ENCODE measurements around the gene EFCAB11.
A peak's percentile ranks its signal among the peaks of the same experiment; 100 is the strongest.

Gene EFCAB11

DNA sequence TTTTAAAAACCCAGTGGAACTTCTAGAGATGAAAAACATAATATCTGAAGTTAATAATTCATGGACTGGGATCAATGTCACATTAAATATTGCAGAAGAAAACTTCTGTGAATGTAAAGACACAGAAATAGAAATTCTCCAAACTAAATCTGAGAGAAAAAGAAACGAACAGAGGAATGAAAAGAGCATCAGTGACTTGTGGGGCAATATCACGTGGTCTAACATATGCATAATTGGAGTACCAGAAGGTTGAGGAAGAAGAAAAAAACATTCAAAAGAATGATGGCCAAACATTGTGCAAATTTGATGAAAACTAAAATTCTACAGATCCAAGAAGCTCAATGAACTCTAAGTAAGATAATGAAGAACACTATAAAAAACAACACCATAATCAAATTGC is 130.8 kb downstream of the EFCAB11 start:
- H3K9ac ChIP-seq (ENCODE audit: low read depth, low read length): no peak overlapping the region
- 0 out of 2 replicates have a peak, but pooled peaks cover 2% of the 10 kb centered on the region for H3K9me3 ChIP-seq (ENCODE audit: control insufficient read depth, insufficient read depth, low read length)

DNA sequence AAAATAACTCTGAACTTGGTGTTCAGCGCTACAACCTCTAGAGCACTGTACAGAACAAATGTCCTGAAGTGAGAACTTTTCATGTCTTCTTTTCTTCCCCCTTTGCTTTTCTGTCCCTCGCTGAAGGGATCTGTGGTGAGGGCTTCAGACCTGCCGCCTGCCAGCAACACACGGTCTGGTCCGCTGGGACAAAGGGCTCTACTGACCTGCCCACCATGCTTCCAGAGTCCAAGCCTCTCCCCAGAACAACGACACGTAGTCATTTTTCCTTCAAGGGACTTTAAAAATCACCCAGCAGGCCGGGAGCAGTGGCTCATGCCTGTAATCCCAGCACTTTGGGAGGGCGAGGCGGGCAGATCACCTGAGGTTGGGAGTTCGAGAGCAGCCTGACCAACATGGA is 140.4 kb downstream of the EFCAB11 start:
- Histone ChIP-seq H3K36me3 (ENCODE audit: insufficient read depth, low read length) (no peaks in the 10 kb centered on the region), H3K9ac (ENCODE audit: low read depth, low read length) (peak overlapping the region; percentile 20; the same call in 1 of the 2 replicates), H3K4me1 (ENCODE audit: insufficient read depth, low read length) (no peaks in the 10 kb centered on the region), H3K9me3 (ENCODE audit: control insufficient read depth, insufficient read depth, low read length) (no peaks in the 10 kb centered on the region)

More for the DNA sequence above, 130.8 kb downstream of the EFCAB11 start:
- peaks cover 7% of the 10 kb centered on the region for H3K4me1 ChIP-seq (ENCODE audit: insufficient read depth, low read length)
- no peaks in the 10 kb centered on the region for H3K36me3 ChIP-seq (ENCODE audit: insufficient read depth, low read length)

DNA sequence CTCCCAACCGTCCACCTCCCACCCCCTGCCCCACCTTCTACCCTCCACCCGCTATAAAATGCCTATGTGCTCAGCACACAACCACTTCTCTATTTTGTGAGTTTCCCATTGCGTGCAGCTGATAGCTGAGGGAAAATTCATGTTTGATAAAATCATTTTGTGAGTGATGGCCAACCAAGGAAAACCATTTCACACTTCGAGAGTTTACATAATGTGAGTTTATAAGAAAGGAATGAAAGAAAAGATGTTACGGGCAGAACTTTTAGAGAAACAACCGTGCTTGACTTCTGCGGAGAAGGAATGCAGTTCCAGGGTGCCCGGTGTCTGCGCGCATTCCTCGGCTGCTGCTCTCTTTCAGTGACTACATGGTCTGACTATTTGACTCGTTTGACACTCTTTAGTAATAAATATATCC is 140.9 kb downstream of the EFCAB11 start:
- Histone ChIP-seq H3K4me1 (ENCODE audit: insufficient read depth, low read length) (no peaks in the 10 kb centered on the region), H3K36me3 (ENCODE audit: insufficient read depth, low read length) (no peaks in the 10 kb centered on the region), H3K9me3 (ENCODE audit: control insufficient read depth, insufficient read depth, low read length) (no peaks in the 10 kb centered on the region), H3K9ac (ENCODE audit: low read depth, low read length) (peak overlapping the region; percentile 20; the same call in 1 of the 2 replicates)

DNA sequence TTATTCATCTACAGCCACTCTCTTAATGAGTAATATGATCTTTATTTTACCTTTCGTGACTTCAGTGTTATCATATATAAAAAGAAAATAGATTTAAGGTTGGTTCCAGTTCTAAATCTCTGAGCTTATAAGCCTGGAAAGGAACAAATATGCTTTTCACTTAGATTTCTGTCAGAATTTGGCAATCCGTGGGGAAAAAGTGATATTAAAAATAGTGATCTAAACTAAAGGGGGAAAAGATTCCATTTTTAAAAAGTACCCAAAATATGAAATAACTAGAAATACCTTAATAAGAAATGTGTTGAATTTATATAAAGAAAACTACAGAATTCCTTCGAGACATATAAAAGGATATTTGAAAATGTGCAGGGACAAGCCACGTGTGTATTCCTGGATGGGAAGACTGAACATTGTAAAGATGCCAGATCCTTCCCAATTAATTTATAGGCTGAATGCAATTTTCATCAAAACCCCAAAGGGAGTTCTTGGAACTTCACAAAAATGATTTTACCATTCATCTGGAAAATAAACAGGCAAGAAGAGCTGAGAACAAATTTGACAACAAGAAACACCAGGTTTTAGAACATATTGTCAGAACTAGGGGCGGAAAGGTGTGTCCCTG is 142.5 kb downstream of the EFCAB11 start:
- Histone ChIP-seq H3K9ac (ENCODE audit: low read depth, low read length) (no peak overlapping the region), H3K4me1 (ENCODE audit: insufficient read depth, low read length) (no peaks in the 10 kb centered on the region), H3K9me3 (ENCODE audit: control insufficient read depth, insufficient read depth, low read length) (no peaks in the 10 kb centered on the region), H3K36me3 (ENCODE audit: insufficient read depth, low read length) (no peaks in the 10 kb centered on the region)

DNA sequence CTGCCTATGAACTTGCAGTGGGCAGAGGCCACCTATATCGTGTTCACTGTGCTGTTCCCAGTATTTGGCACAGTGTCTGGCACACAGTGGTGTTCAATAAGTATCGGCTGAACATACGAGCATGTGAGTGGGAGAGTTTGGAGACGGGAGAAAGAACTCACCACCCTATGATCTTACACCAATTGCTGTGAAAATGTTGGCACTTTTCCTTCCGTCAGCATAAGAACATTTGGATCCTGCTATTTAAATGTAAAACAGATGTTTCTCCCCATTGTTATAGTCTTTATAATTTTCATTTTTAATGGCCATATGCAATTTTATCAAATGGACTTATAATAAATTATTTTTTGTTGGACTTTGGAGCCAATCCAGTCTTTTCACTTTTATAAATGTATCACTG is 144.4 kb downstream of the EFCAB11 start:
- Histone ChIP-seq H3K9me3 (ENCODE audit: control insufficient read depth, insufficient read depth, low read length) (no peaks in the 10 kb centered on the region), H3K36me3 (ENCODE audit: insufficient read depth, low read length) (no peaks in the 10 kb centered on the region), H3K4me1 (ENCODE audit: insufficient read depth, low read length) (no peaks in the 10 kb centered on the region)

DNA sequence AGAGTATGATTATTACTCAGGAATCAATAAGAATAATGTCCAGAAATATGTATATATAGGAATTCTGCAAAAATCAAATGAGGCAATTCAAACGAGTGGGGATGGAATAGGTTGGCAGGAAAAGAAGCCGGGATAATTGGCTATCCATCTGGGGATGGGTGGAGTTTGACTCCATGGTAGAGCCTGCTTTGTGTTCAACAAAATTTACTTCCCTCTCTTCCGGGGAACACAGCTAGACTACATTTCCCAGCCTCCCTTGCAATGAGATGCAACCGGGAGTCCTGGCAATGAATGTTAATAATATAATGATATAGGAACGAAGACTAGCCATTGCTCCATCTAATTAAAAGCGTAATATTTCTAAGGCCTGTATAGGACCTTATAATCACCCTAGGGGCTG is 146.6 kb downstream of the EFCAB11 start:
- H3K4me1 ChIP-seq (ENCODE audit: insufficient read depth, low read length): no peaks in the 10 kb centered on the region
- no peak overlapping the region for H3K9ac ChIP-seq (ENCODE audit: low read depth, low read length)
- H3K9me3 ChIP-seq (ENCODE audit: control insufficient read depth, insufficient read depth, low read length): no peaks in the 10 kb centered on the region
- H3K36me3 ChIP-seq (ENCODE audit: insufficient read depth, low read length): no peaks in the 10 kb centered on the region

More for the DNA sequence above, 144.4 kb downstream of the EFCAB11 start:
- no peak overlapping the region for H3K9ac ChIP-seq (ENCODE audit: low read depth, low read length)

DNA sequence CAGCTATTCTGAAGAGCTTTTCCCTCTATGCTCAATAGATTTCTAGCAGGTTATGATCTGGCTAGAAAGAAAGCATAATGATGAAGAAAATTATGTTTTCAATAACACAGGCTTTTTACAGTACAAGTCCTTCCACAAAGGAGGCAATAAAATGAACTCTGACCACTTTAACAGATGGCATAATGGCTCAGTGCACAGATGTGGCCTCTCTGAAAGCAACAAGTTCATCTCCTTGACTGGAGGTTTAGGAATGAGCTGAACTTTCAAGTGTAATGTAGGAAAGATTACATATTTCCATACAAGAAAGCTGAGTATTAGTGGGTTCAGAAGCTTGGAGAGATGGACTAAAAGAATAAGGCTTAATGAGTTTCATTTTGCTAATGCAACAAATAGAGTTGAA is 147.4 kb downstream of the EFCAB11 start:
- Histone ChIP-seq H3K9me3 (ENCODE audit: control insufficient read depth, insufficient read depth, low read length) (no peaks in the 10 kb centered on the region), H3K9ac (ENCODE audit: low read depth, low read length) (no peak overlapping the region), H3K36me3 (ENCODE audit: insufficient read depth, low read length) (no peaks in the 10 kb centered on the region), H3K4me1 (ENCODE audit: insufficient read depth, low read length) (no peaks in the 10 kb centered on the region)

DNA sequence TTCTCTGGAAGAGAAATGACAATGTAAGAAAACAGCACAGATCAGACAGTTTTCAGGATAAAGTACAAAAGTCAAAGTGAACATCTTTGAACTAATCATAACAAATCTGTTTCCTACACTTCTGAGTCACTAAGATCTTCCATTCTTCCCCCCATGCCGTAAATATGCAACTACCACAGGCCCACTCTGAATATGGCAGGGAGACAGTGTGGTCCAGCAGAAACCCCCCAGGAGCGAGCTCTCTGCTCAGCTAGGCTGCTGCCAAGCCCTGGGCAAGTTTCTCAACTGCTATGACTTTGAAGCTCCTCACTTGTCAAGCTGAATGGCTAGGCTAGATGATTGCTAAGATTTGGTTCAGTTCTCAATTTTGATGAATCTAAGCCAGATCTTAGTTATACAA is 148.1 kb downstream of the EFCAB11 start:
- H3K9ac ChIP-seq (ENCODE audit: low read depth, low read length): no peak overlapping the region
- no peaks in the 10 kb centered on the region for H3K9me3 ChIP-seq (ENCODE audit: control insufficient read depth, insufficient read depth, low read length)
- no peaks in the 10 kb centered on the region for H3K36me3 ChIP-seq (ENCODE audit: insufficient read depth, low read length)
- no peaks in the 10 kb centered on the region for H3K4me1 ChIP-seq (ENCODE audit: insufficient read depth, low read length)

DNA sequence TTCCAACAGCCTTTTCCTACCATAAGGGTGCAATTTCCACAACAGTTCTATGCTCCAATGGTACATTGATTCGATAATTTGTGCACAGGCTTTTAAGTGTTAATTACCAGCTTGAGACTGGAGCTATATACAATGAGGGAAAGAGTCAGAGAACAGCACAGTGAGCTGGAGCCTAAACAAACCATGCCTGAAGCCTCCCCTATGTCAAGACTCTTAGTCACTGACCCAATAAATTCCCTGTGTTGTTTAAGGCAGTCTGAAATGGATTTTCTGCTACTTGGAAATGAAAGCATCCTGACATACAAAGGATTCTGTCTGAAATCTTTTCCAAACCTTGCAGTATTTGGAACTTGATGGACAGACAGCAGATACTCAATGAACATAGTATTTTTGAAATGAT is 149.0 kb downstream of the EFCAB11 start:
- no peaks in the 10 kb centered on the region for H3K4me1 ChIP-seq (ENCODE audit: insufficient read depth, low read length)

DNA sequence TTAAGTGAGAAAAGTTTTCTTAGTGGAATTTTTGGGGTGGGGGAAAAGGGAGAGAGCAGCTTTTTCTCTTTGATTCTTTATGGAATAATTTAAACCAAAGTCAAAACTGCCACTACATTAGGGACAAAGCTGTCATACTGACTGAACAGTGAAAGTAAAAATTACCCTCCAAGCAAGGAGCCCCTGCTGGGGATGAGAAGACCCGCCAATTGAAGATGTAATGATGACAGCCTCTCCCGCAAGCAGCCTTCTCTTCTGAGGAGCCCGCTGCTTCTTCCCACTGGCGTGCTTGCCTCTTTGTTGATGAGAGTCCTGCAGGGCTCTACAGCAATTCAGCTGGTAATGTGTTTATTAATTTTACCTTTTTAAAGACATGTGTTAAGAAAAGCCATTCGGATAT is 151.0 kb downstream of the EFCAB11 start:
- Histone ChIP-seq H3K9ac (ENCODE audit: low read depth, low read length) (no peak overlapping the region), H3K36me3 (ENCODE audit: insufficient read depth, low read length) (no peaks in the 10 kb centered on the region), H3K4me1 (ENCODE audit: insufficient read depth, low read length) (no peaks in the 10 kb centered on the region), H3K9me3 (ENCODE audit: control insufficient read depth, insufficient read depth, low read length) (no peaks in the 10 kb centered on the region)

More for the DNA sequence above, 149.0 kb downstream of the EFCAB11 start:
- Histone ChIP-seq H3K9ac (ENCODE audit: low read depth, low read length) (no peak overlapping the region), H3K9me3 (ENCODE audit: control insufficient read depth, insufficient read depth, low read length) (no peaks in the 10 kb centered on the region), H3K36me3 (ENCODE audit: insufficient read depth, low read length) (no peaks in the 10 kb centered on the region)

DNA sequence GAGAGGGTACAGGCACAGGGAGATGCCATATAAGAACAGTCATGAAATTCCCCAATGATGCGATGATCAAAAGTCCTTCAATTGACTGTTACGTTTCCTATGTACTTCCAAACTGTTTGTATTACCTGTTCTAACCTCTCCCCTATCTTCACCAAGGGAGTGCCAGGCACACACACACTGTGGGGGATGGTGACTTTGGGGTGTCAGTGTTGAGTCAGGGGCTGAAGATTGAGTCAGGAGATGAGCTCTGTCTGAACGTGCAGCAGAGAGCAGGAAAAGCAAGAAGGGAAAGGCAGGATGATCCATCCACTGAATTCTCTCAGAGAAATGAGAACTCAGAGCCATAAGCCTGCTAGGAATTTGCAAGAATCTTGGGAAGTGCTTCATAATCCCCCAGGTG is 153.4 kb downstream of the EFCAB11 start:
- Histone ChIP-seq H3K36me3 (ENCODE audit: insufficient read depth, low read length) (no peaks in the 10 kb centered on the region), H3K9me3 (ENCODE audit: control insufficient read depth, insufficient read depth, low read length) (no peaks in the 10 kb centered on the region), H3K9ac (ENCODE audit: low read depth, low read length) (no peak overlapping the region), H3K4me1 (ENCODE audit: insufficient read depth, low read length) (no peaks in the 10 kb centered on the region)

DNA sequence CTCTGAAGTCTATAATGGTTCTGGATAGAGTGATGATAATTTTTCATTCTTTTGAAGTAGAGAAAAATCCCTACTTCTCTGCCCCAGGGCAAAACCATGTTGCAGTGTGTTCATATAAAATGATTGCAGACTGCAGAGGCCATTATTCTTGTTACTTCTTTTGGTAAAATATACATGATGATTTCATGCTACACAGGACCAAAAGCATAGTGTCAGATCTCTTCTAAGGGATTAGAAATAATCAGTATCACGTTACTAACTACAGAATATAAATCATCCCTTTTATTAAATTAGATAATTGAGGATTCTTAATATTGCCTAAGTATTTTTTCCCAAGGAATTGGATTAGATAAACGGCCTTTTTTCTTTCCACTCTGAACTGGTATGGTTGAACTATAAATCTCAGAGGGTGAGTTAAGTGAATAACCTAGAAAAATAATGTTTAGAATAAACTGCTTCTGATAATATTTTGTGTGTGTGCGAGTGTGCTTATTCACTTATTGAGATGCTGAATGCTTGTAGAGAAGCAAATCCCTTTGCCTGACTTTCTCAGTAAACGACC is 156.2 kb downstream of the EFCAB11 start:
- no peaks in the 10 kb centered on the region for H3K9me3 ChIP-seq (ENCODE audit: control insufficient read depth, insufficient read depth, low read length)
- no peak overlapping the region for H3K9ac ChIP-seq (ENCODE audit: low read depth, low read length)
- H3K4me1 ChIP-seq (ENCODE audit: insufficient read depth, low read length): no peaks in the 10 kb centered on the region
- no peaks in the 10 kb centered on the region for H3K36me3 ChIP-seq (ENCODE audit: insufficient read depth, low read length)

DNA sequence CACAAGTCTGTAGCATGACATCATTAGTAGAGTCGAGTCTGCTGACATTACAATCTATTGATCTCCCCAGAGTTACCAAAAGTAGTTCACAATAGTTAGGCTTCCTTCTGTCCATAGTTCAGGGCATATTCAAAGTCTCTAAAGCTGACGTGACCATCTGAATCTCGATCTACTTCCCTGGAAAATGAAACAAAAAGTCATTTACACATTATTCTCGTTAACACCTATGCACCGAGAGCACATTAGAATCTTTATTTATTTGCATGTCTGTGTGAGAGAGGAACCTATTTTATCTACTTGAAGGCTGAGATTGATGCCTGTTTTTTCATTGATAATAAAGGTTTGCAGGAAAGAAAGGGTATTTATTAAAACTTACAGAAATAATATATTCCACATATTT is 157.4 kb downstream of the EFCAB11 start:
- Histone ChIP-seq H3K4me1 (ENCODE audit: insufficient read depth, low read length) (no peaks in the 10 kb centered on the region; the same call in 1 of the 2 replicates), H3K36me3 (ENCODE audit: insufficient read depth, low read length) (no peaks in the 10 kb centered on the region), H3K9me3 (ENCODE audit: control insufficient read depth, insufficient read depth, low read length) (no peaks in the 10 kb centered on the region), H3K9ac (ENCODE audit: low read depth, low read length) (no peak overlapping the region)

DNA sequence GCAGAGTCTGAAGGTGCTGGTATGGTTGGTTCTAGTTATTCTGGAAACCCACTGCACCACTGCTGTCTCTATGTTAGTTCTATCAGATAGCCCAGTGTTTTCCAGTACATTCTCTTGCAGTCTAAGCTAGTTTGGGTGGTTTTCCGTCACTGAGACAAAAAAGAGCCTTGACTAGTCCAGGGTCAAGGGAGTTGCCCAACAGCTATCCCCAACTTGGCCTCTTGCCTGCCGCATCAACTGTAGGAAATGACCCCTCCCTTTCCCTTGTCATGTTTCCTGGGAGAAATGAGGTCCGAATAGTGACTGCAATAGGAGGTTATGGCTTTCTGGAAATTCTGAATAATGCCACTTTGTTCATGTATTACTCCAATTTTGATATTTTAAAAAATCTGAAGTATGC is 160.4 kb downstream of the EFCAB11 start:
- Histone ChIP-seq H3K9me3 (ENCODE audit: control insufficient read depth, insufficient read depth, low read length) (no peaks in the 10 kb centered on the region), H3K4me1 (ENCODE audit: insufficient read depth, low read length) (no peaks in the 10 kb centered on the region; the same call in 1 of the 2 replicates), H3K36me3 (ENCODE audit: insufficient read depth, low read length) (no peaks in the 10 kb centered on the region), H3K9ac (ENCODE audit: low read depth, low read length) (no peak overlapping the region)

DNA sequence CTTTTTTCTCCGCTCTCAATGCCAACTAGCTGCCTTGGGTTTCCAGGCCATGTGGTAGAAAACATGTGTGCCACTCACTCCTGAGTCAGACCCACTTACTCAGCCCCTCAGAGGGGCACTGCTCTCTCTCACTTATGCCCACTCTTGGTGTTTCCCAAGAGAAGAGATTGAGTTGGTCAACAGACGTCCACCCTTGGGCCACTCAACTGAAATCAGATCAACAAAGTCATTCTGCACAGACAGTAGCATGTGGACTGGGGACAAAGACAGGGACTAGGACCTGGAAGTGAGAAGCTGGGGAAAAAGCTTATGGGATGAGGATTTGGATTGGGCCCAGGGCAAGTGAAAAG is 161.2 kb downstream of the EFCAB11 start:
- Histone ChIP-seq H3K9me3 (ENCODE audit: control insufficient read depth, insufficient read depth, low read length) (no peaks in the 10 kb centered on the region), H3K9ac (ENCODE audit: low read depth, low read length) (no peak overlapping the region), H3K36me3 (ENCODE audit: insufficient read depth, low read length) (no peaks in the 10 kb centered on the region)

More for the DNA sequence above, 161.2 kb downstream of the EFCAB11 start:
- no peaks in the 10 kb centered on the region; the same call in 1 of the 2 replicates for H3K4me1 ChIP-seq (ENCODE audit: insufficient read depth, low read length)
